Activated gamma-delta T cell treated with Interleukin-2 at 50 U/mL for 16 hours (primary cell): ENCODE results near the gene FCGR2B.
"Not testable (repeated sequence)": the region's sequence is repeated elsewhere in the genome, so short reads cannot be mapped to it uniquely, and the experiment has no call there.

Experiments
- DNase-seq: peaks from one replicate; pipeline ENCODE4 v3.0.0-alpha.2; 2020

FCGR2B gene

DNA sequence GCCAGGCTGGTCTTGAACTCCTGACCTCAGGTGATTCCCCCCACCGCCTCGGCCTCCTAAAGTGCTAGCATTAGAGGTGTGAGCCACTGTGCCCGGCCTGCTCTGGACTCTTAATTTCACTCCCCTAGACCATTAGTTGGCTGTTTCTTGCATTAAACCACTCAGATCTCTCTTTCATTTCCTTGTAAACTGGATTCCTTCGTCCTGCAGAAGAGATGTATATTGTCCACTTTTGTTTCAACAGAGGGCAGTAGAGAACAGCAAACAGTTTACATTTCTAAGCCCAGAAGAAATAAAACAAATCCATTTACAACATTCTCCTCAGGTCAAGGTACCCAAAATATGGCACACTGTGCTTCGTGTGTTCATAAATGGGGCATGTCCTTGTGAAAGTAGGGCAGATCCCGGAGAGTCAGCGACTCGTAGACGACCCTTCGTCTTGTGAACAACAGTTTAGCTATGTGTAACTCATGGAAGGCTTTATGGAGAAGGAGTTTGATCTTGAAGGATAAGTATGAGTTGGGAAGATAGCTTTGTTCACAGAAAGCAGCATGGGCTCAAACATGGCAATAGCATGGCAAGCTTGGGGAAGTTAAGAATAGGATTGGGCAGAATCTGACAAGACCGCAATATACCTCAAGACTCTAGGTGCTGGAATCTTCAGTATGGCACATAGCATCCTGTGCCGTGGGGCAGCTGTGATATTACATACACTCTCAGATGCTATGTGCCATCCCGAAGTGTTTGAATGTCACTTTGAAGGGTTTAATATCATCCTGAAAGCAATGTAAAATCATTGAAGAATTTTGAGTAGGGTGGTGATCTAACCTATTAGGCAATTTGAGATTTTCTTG, 15.2 kb upstream of the FCGR2B start:
- not testable (repeated sequence) for DNase-seq

GRCh38 chr1:161653541-161653940, 9.4 kb upstream of the FCGR2B start:
- DNase-seq = not testable (repeated sequence)

DNA sequence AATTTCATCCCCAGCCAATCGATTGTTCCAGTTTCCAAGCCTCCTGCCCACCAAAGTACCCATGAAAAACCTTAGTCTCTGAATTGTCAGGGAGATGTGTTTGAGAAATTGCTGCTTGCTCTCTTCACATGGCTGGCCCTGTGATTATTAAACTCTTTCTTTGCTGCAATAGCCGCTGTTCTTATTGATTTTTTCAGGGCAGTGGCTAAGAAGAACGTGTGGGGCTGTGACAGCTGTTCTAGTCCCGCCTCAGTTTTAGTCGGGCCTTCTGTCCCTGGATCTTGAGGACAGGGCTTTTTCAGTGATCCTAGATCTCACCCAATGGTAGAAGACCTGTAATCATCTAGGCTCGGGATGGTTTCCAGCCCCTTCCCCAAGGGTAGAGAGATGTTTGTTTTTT, 9.0 kb upstream of the FCGR2B start:
- DNase-seq = not testable (repeated sequence)

DNA sequence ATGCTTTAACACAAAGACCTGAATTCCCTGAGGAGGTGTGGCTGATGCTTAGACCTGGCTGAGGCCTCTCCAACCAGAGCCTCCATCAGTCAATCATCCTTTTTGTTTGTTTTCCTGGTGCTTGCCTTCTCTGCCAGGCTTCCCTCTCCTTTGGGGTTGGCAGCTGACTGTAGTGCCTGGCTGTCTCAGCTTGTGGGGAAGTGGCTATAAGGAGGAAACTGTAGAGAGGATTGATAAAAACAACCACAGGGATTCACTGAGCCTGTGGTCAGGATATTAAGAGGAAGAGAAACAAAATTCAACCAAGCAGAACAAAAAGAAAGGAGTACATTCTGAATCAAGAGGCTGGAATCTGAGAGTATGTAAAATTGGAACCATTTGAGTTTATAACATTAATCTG, 4.4 kb upstream of the FCGR2B start:
- not testable (repeated sequence) for DNase-seq

- DNase-seq = not testable (repeated sequence)
Measured at GRCh38 chr1:161661660-161662311, 1.2 kb upstream of the FCGR2B start.

- DNase-seq = not testable (repeated sequence)
Measured at GRCh38 chr1:161663569-161663968, 626 bp downstream of the FCGR2B start.

DNA sequence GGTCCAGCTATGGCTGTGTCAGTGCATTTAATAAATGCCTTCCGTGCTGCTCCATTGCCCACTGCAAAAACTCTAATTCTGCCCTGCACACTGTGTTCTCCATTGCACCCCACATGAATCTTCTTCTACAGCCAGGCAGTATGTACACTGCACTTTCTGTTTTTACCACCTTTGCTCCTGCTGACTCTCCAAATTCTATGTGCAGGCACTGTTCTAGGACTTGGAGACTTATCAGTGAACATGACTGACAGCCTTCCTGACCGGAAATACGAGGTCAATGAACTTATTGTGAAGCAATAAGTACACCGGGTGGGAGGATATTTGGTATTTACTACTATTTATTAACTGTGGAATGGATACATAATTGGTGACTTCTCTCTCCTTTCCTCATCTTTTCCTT, 1.7 kb downstream of the FCGR2B start:
- not testable (repeated sequence) for DNase-seq

GRCh38 chr1:161671045-161672020, 8.4 kb downstream of the FCGR2B start:
- not testable (repeated sequence) for DNase-seq

DNA sequence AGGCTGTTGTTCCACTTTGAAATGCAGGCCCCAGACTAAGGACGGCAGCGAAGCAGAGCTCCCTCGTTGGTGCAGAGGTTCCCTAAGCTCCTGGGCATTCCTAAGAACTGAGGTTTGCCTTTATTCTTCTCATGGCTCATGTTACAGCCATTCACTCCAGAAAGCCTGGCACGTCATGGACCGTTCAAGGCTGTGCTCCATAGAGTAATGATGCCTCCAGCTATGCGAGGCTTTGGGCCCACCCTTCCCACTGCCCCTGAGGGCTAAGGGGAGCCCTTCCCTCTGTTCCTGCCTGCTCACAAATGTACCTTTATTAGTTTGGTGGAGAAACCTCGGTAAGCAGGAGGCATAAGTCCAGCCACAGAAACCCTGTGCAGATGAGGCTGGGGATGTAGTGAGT, 10.5 kb downstream of the FCGR2B start:
- not testable (repeated sequence) for DNase-seq

- not testable (repeated sequence) for DNase-seq
Measured at GRCh38 chr1:161674447-161674846, 11.5 kb downstream of the FCGR2B start.

DNA sequence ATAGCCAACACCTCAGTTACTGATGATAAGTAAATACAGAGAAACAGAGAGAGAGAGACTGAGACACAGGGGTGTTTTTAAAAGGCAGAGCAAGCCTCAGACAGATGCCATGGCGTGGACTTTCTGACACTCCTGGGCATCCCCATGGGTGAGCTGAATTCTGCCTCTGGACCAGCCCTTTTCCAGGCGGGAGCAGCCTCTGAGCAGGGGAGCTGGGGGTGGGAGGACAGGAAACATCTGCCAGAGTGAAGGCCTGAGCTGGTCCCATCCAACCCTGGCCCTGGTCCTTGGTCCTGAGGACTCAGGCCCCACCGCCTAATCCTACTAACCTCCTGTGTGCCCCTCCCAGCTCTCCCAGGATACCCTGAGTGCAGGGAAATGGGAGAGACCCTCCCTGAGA, 12.0 kb downstream of the FCGR2B start:
- not testable (repeated sequence) for DNase-seq

DNA sequence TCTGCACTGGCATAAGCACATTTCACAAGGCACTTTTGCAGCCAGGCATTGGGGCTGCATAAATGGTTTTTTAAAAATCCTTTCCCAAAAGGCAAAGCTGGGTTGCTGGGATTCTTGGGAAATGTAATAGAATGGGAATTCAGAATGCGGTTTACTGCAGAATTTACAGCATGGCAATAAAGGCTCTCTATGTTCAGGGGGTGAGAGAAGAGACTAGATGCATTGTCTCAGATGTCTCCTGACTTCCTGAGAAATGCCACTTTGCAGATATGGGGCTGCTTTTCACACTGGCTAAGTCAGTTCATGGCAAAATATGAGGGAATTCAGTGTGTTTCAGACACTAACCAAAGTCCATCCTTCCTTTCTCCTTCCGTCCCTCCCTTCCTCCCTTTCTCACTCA, 13.5 kb downstream of the FCGR2B start:
- no peak for DNase-seq

GRCh38 chr1:161676958-161677689, 14.2 kb downstream of the FCGR2B start:
- DNase-seq = no peak

DNA sequence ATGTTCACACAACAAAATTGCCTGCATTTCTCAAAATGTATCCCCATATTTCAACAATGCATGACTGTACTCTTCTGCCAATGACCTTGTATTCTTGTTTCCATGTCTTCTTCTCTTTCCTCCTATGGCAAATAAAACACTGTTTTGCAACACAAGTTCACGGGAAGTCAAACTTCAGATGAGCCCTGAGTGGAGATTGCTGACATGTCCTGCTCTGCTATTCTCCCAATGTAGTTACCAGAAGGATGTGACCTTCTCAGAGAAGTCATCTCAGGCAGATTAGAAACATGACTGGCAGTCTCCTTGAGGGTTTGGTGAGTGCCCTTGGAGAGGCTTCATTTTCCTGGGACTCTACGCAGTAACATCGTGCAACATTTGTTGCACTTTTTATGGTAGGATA, 15.6 kb downstream of the FCGR2B start:
- DNase-seq = no peak

DNA sequence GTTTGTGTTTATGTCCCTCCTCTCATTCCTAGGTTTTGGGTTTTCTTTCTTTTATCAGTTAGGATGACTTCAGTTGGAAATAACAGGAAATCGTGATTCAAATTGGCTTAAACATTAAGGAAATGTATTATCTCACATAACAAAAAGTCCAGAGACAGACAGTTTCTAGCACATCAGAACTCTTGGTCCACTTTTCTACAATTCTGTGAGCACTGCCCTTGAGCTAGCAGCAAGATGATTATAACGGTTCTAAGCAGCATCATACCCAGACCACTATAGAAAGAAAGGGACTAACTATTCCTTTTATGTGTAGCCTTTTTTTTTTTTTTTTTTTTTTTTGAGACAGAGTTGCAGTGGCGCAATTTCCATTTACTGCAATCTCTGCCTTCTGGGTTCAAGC, 18.9 kb downstream of the FCGR2B start:
- DNase-seq = no peak

DNA sequence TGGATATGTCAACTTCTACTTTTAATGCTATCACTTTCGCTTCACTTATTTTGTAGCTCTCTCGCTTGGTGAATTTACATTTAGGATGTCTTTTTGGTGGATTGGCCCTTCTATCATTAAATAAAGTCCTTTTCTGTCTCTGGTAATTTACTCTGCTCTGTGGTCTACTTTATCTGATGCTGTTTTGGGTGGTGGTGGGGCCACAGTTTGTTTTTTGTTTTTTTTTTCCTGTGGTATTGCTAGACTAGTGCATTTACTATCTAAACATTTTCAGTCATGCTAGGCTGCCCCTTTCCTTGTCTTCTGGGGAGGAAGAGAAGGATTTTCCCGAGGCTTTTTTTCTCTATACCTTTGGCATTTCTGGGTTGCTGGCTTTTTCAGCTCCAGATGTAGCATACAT, 26.0 kb downstream of the FCGR2B start:
- DNase-seq = no peak

DNA sequence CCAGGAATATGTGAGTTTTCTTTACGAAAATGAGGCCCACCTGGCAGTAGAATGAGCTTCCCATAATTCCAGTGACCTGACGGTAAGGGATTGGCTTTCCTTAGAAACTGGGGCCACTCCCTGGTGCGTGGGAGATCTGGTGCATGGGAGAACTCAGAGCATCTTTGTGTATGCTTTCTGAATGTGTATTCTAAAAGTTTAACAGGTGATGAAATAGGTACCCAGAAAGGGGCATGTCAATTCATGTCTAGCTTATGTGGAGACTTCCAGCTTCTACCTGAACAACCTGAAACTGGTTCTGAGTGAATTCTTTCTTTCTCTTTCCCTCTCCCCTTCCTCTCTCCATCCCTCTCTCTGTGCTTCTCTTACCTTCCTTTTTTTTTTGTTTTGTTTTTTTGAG, 28.9 kb downstream of the FCGR2B start:
- DNase-seq = no peak

DNA sequence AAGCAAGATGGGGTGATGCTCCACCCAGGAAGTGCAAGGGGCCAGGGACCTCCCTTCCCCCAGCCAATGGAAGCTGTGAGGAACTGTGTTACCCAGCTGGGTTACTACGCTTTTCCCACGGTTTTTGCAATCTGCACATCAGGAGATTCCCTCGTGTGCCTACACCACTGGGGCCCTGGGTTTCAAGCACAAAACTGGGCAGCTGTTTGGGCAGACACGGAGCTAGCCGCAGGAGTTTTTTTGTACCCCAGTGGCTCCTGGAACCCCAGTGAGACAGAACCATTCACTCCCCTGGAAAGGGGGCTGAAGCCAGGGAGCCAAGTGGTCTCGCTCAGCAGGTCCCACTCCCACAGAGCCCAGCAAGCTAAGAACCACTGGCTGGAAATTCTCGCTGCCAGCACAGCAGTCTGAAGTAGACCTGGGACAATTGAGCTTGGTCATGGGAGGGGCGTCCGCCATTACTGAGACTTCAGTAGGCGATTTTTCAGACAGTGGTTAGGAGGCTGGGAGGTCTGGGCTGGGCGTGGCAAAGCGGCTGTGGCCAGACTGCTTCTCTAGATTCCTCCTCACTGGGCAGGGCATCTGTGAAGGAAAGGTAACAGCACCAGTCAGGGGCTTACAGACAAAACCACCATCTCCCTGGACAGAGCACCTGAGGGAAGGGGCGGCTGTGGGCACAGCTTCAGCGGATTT, 30.2 kb downstream of the FCGR2B start:
- not testable (repeated sequence) for DNase-seq

DNA sequence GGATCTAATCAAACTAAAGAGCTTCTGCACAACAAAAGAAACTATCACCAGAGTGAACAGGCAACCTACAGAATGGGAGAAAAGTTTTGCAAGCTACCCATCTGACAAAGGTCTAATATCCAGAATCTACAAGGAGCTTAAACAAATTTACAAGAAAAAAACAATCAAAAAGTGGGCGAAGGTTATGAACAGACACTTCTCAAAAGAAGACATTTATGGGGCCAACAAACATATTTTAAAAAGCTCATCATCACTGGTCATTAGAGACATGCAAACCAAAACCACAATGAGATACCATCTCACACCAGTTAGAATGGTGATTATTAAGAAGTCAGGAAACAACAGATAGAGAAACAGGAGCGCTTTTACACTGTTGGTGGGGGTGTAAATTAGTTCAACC, 35.4 kb downstream of the FCGR2B start:
- not testable (repeated sequence) for DNase-seq

DNA sequence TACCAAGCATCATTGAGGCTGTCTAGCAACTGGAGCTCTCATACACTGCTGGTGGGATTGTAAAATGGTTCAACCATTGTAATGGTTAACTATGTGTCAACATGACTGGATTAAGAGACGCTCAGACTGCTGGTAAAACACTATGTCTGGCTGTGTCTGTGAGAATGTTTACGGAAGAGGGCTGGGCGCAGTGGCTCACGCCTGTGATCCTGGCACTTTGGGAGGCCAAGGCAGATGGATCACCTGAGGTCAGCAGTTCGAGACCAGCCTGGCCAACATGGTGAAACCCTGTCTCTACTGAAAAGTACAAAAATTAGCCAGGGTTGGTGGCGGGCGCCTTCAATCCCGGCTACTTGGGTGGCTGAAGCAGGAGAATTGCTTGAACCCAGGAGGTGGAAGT, 39.3 kb downstream of the FCGR2B start:
- no peak for DNase-seq

GRCh38 chr1:161705537-161705936, 42.6 kb downstream of the FCGR2B start:
- no peak for DNase-seq

GRCh38 chr1:161706113-161706481, 43.2 kb downstream of the FCGR2B start:
- DNase-seq = no peak
